ENCODE measurements around the gene SPIB. TPM values are rescaled to one million over a fixed set of nuclear protein-coding genes. Genes with fewer than 3 reads are reported as not detected.

SPIB gene
- polyA plus RNA-seq, 1 experiment, result not detected

DNA sequence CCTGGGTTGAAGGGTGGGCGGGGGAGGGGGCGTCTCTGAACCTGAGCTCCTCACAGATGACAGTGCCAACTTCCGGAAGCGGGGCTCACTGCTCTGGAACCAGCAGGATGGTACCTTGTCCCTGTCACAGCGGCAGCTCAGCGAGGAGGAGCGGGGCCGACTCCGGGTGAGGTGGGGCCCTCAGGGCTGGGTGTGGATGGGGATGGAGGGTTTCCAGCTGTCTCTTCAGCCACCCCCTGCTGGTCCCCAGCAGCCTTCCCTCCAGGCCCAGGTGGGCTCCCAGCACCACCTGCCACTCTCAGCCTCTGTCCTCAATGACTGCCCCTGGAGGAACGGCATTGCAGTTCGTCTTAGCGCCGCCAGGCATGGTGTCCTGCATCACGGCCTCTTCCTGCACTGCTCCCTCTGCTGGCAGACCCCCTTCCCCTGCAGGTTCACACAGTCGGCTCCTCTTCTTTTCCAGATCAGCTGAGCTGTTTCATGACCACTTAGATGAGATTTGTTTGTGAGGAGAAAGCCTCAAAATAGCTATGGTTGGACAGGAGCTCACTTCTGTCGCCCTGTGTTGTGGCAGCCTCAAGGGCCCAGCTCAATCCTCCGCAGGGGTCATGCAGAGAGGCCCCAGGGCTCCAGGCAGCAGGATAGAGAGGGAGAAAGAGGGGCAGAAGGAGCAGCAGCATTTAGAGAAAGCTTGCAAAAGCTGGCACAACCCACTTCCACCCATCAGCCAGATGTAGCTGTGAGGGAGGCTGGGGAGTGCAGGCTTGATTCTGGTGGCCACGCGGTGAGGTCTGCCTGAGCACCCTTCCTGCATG lies 60.4 kb downstream of the SPIB start:
- POLR2A ChIA-PET, result interaction anchor here (0.6 to 1.8 kb wide), 3 partner anchors 18 to 32 kb away, joined by 3 to 4 read pairs (median 3); partner anchors contain the start of gene JOSD2
- CTCF ChIA-PET, result interaction anchor here (0.6 to 1.5 kb wide), 10 partner anchors 10 to 122 kb away, joined by 3 to 6 read pairs (median 4); partner anchors contain the start of gene NR1H2
- DNase-seq (ENCODE audit: low read depth, low spot score), result no peak
- Histone ChIP-seq H3K27ac (ENCODE audit: low read depth, low read length) (no peak overlapping the region), H3K9me3 (ENCODE audit: control insufficient read depth, insufficient read depth, low read length) (peaks cover 13% of the 10 kb centered on the region), H3K4me3 (ENCODE audit: low read depth, low read length) (no peak overlapping the region), H3K27me3 (ENCODE audit: control insufficient read depth, insufficient read depth, low read length) (no peaks in the 10 kb centered on the region)
- TF ChIP-seq, protein P1, sequence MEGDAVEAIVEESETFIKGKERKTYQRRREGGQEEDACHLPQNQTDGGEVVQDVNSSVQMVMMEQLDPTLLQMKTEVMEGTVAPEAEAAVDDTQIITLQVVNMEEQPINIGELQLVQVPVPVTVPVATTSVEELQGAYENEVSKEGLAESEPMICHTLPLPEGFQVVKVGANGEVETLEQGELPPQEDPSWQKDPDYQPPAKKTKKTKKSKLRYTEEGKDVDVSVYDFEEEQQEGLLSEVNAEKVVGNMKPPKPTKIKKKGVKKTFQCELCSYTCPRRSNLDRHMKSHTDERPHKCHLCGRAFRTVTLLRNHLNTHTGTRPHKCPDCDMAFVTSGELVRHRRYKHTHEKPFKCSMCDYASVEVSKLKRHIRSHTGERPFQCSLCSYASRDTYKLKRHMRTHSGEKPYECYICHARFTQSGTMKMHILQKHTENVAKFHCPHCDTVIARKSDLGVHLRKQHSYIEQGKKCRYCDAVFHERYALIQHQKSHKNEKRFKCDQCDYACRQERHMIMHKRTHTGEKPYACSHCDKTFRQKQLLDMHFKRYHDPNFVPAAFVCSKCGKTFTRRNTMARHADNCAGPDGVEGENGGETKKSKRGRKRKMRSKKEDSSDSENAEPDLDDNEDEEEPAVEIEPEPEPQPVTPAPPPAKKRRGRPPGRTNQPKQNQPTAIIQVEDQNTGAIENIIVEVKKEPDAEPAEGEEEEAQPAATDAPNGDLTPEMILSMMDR (IDR thresholded peaks at IDR 0.05; ENCODE audit: low read depth, low read length), result peak; percentile 59

DNA sequence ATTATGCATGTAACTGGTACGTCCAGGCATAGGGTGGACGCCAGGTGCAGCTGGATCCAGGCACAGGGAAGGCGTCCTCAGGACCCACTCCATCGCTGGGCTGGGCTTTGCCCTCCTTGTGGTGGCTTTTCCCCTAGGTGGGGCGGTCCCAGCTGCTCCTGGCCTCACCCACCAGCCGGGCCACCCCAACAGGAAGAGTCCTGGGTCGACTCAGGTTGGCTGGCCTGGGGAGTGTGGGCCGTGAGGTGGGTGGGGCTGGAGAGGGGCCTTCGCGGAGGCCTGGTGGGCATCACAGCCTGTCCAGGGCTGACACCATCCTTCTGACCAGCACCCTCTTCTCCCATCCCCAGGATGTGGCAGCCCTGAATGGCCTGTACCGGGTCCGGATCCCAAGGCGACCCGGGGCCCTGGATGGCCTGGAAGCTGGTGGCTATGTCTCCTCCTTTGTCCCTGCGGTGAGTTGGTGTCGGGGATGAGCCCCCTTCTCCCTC lies 61.1 kb downstream of the SPIB start:
- ChIA-PET CTCF (interaction anchor here (0.7 to 1.5 kb wide), 5 partner anchors 14 to 122 kb away, joined by 3 to 6 read pairs (median 4); partner anchors contain the start of gene NR1H2), POLR2A (interaction anchor here (0.6 to 1.8 kb wide), 2 partner anchors 19 to 31 kb away, joined by 3 to 4 read pairs; partner anchors contain the start of gene JOSD2)
- Histone ChIP-seq H3K27me3 (ENCODE audit: control insufficient read depth, insufficient read depth, low read length) (no peaks in the 10 kb centered on the region), H3K4me3 (ENCODE audit: low read depth, low read length) (no peak overlapping the region), H3K9me3 (ENCODE audit: control insufficient read depth, insufficient read depth, low read length) (peaks cover 13% of the 10 kb centered on the region), H3K27ac (ENCODE audit: low read depth, low read length) (no peak overlapping the region)
- no peak for DNase-seq (ENCODE audit: low read depth, low spot score)
- TF ChIP-seq, protein P1 (IDR thresholded peaks at IDR 0.05; ENCODE audit: low read depth, low read length), result no peak

GRCh38 chr19:50480281-50481111 lies 61.8 kb downstream of the SPIB start:
- no peak overlapping the region for H3K27ac ChIP-seq (ENCODE audit: low read depth, low read length)

More at GRCh38 chr19:50480281-50481111, 61.8 kb downstream of the SPIB start:
- H3K9me3 ChIP-seq (ENCODE audit: control insufficient read depth, insufficient read depth, low read length), result peaks cover 13% of the 10 kb centered on the region
- TF ChIP-seq, protein P1 (IDR thresholded peaks at IDR 0.05; ENCODE audit: low read depth, low read length), result no peak
- H3K4me3 ChIP-seq (ENCODE audit: low read depth, low read length), result no peak overlapping the region
- ChIA-PET CTCF (interaction anchor here (1.1 kb wide), 1 partner anchor 123 kb away, joined by 4 read pairs; no protein-coding TSS in a partner anchor), POLR2A (no interaction called here)
- no peaks in the 10 kb centered on the region for H3K27me3 ChIP-seq (ENCODE audit: control insufficient read depth, insufficient read depth, low read length)
- DNase-seq (ENCODE audit: low read depth, low spot score), result no peak

Other genes with a start within 250 kb of the SPIB start
- not detected in 2 replicates for gene MYH14, start 215.3 kb upstream of the SPIB start, polyA plus RNA-seq (2011; rRNA removed)
- not detected in 2 replicates for gene KCNC3, start 89.6 kb upstream of the SPIB start, polyA plus RNA-seq (2011; rRNA removed)
- 0.10 and 0.16 TPM in 2 replicates for gene NAPSA, start 53.3 kb upstream of the SPIB start, polyA plus RNA-seq (2011; rRNA removed)
- gene NR1H2, start 42.5 kb upstream of the SPIB start, polyA plus RNA-seq (2011; rRNA removed), result 23.7 and 32.5 TPM in 2 replicates
- 5.1 and 6.2 TPM in 2 replicates for gene POLD1, start 34.6 kb upstream of the SPIB start, polyA plus RNA-seq (2011; rRNA removed)
- not detected in 2 replicates for gene MYBPC2, start 14.0 kb downstream of the SPIB start, polyA plus RNA-seq (2011; rRNA removed)
- 45.4 and 57.2 TPM in 2 replicates for gene EMC10, start 57.6 kb downstream of the SPIB start, polyA plus RNA-seq (2011; rRNA removed)
- gene GARIN5A, start 57.9 kb downstream of the SPIB start, polyA plus RNA-seq (2011; rRNA removed), result 0.32 and 0.48 TPM in 2 replicates
- gene JOSD2, start 92.3 kb downstream of the SPIB start, polyA plus RNA-seq (2011; rRNA removed), result 19.6 and 30.7 TPM in 2 replicates
- not detected in 2 replicates for gene ASPDH, start 95.0 kb downstream of the SPIB start, polyA plus RNA-seq (2011; rRNA removed)
- not detected in 2 replicates for gene LRRC4B, start 149.5 kb downstream of the SPIB start, polyA plus RNA-seq (2011; rRNA removed)
- gene SYT3, start 220.9 kb downstream of the SPIB start, polyA plus RNA-seq (2011; rRNA removed), result 0.02 and 0.05 TPM in 2 replicates
- gene C19orf81, start 230.5 kb downstream of the SPIB start, polyA plus RNA-seq (2011; rRNA removed), result not detected in 2 replicates

Measured in AG04450 (cell line).